Psoas muscle (tissue), 8 donors: ENCODE measurements around the gene BST1. TPM values are rescaled to one million over a fixed set of nuclear protein-coding genes. Genes with fewer than 3 reads are reported as not detected.

ENCODE experiments used
- ATAC-seq, 4 donors: fragments of 200-7000 bp; cut with Tn5 transposase; one replicate each; pipeline ENCODE4 v1.9.1; 2020; ENCODE audit warnings: moderate library complexity in 3 of 4, mild to moderate bottlenecking in 2 of 4
- DNase-seq, 2 donors: peaks; one replicate each; pipeline ENCODE4 v3.0.0-alpha.2; 2020
- H3K27ac ChIP-seq: fragments of 200-600 bp; one replicate; pipeline ENCODE4 v1.8.0; 2022
- H3K27me3 ChIP-seq, 3 donors: fragments of 200-600 bp in 1 of 3; one replicate each; pipeline versions ENCODE4 v1.6.1 to v1.8.0; 2013 to 2022; ENCODE audit warnings: low read length in 2 of 3, mild to moderate bottlenecking in 2 of 3, moderate library complexity in 1 of 3; ENCODE audit not compliant: insufficient read depth in 3 of 3
- H3K36me3 ChIP-seq, 2 donors: fragments of 200-600 bp in 1 of 2; one replicate each; pipeline versions ENCODE4 v1.6.1 to v1.8.0; 2013 to 2022; ENCODE audit warnings: low read depth in 1 of 2, mild to moderate bottlenecking in 1 of 2, moderate library complexity in 1 of 2; ENCODE audit not compliant: insufficient read depth in 1 of 2
- H3K4me1 ChIP-seq: fragments of 200-600 bp; one replicate; pipeline ENCODE4 v1.8.0; 2022
- H3K4me3 ChIP-seq: fragments of 200-600 bp; one replicate; pipeline ENCODE4 v1.8.0; 2022; ENCODE audit warnings: mild to moderate bottlenecking
- H3K9me3 ChIP-seq: fragments of 200-600 bp; one replicate; pipeline ENCODE4 v1.8.0; 2022
- WGBS, 3 donors: extraction: QIAGEN DNeasy Blood & Tissue Kit; methylation state at CpG; one replicate each; pipeline versions ENCODE4 v1.1.6 to v1.1.7; 2013; 5-methylcytosine and 5-hydroxymethylcytosine counted together
- intact Hi-C, 2 donors: fragments of 100-400 bp; cut with DNase I; formaldehyde crosslinking; loops; one replicate each; pipeline versions ENCODE4 v1.11.0 to v1.14.2; 2022
- polyA plus RNA-seq, 3 donors: library from polyadenylated mRNA; stranded (reverse); fragments of 200-250 nt; gene quantifications; one replicate each; pipeline ENCODE4 v1.2.3, GENCODE V29; 2013
- total RNA-seq, 4 donors: library from RNA; stranded (reverse); fragmentation: NEBNext Ultra II Directional in 2 of 4; extraction: Animal tissue kit (Norgen Biotek cat#: 25700) in 2 of 4; gene quantifications; one replicate each; pipeline versions ENCODE4 v1.2.1 to v1.2.4, GENCODE V29; 2021 to 2023
- TF ChIP-seq, protein P1 (sequence below): fragments of 200-600 bp; IDR thresholded peaks from one replicate; pipeline ENCODE4 v1.8.0; 2022; ENCODE audit warnings: antibody characterized with exemption
- donor health status: healthy with polysubstance abuse.
- donor health status: DM: no; HTN: no; CAD: no; lungs with moderate emphysema.
- donor health status: Bipolar disorder and iron deficiency.
- donor health status: healthy.
- donor health status: DM: yes; HTN: yes; CAD: no.
- donor health status: DM: no; HTN: no; CAD: no.
- donor health status: DM: no; HTN: no; CAD: no.
- donor health status: DM: yes; HTN: yes; CAD: no.

Gene BST1
- total and polyA plus RNA-seq, 7 donors: 0.98 to 2.1 (median 1.3) TPM

- 61 to 72% (median 63%) methylated on average over 6 of the region's 6 CpGs for WGBS, 3 donors
- TF ChIP-seq, protein P1, sequence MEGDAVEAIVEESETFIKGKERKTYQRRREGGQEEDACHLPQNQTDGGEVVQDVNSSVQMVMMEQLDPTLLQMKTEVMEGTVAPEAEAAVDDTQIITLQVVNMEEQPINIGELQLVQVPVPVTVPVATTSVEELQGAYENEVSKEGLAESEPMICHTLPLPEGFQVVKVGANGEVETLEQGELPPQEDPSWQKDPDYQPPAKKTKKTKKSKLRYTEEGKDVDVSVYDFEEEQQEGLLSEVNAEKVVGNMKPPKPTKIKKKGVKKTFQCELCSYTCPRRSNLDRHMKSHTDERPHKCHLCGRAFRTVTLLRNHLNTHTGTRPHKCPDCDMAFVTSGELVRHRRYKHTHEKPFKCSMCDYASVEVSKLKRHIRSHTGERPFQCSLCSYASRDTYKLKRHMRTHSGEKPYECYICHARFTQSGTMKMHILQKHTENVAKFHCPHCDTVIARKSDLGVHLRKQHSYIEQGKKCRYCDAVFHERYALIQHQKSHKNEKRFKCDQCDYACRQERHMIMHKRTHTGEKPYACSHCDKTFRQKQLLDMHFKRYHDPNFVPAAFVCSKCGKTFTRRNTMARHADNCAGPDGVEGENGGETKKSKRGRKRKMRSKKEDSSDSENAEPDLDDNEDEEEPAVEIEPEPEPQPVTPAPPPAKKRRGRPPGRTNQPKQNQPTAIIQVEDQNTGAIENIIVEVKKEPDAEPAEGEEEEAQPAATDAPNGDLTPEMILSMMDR: no peak
- Histone ChIP-seq H3K9me3 (no peaks in the 10 kb centered on the region), H3K27ac (no peak overlapping the region), H3K4me3 (no peak overlapping the region), H3K36me3 (peaks cover 0 to 2% of the 10 kb centered on the region in 2 donors), H3K4me1 (no peaks in the 10 kb centered on the region), H3K27me3 (no peaks in the 10 kb centered on the region)
- no peak for DNase-seq
- no peak for ATAC-seq
- intact Hi-C loops: no loop called here
Measured at GRCh38 chr4:15765391-15765790, 62.5 kb downstream of the BST1 start.

- H3K27ac ChIP-seq: no peak overlapping the region
- H3K4me3 ChIP-seq: no peak overlapping the region
- no peaks in the 10 kb centered on the region for H3K9me3 ChIP-seq
- peaks cover 0 to 9% of the 10 kb centered on the region in 2 donors for H3K36me3 ChIP-seq
- TF ChIP-seq, protein P1: no peak
- ATAC-seq (no peak), DNase-seq (no peak)
- WGBS, 3 donors: 51 to 61% (median 58%) methylated on average over 6 of the region's 6 CpGs
- intact Hi-C loops: no loop called here
- no peaks in the 10 kb centered on the region for H3K27me3 ChIP-seq
- H3K4me1 ChIP-seq: no peaks in the 10 kb centered on the region
Measured at GRCh38 chr4:15765910-15766697, 63.2 kb downstream of the BST1 start.

DNA sequence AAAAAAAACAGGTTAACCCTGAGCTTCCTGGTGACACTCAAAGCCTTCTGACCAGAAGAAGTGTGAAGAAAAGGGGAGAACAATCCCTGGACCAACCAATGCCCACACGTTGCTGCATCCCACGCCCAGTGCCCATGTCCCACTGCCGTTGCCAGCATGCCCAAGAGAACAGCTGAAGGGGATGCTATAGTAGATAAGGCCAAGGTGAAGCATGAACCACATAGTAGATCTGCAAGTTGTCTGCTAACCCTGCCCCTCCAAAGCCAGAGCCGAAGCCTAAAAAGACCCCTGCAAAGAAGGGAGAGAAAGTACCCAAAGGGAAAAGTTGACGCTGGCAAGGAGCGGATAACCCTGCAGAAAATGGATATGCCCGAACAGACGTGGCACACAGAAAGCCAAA lies 64.0 kb downstream of the BST1 start:
- H3K27ac ChIP-seq: no peak overlapping the region
- intact Hi-C loops: no loop called here
- no peak overlapping the region for H3K4me3 ChIP-seq
- no peak for DNase-seq
- H3K27me3 ChIP-seq: no peaks in the 10 kb centered on the region
- no peaks in the 10 kb centered on the region for H3K9me3 ChIP-seq
- no peaks in the 10 kb centered on the region for H3K4me1 ChIP-seq
- peaks cover 0 to 10% of the 10 kb centered on the region in 2 donors for H3K36me3 ChIP-seq
- TF ChIP-seq, protein P1: no peak
- 68 to 77% (median 72%) methylated on average over 8 of the region's 8 CpGs for WGBS, 3 donors
- ATAC-seq: no peak

- Histone ChIP-seq H3K27me3 (no peaks in the 10 kb centered on the region), H3K9me3 (no peaks in the 10 kb centered on the region), H3K27ac (no peak overlapping the region), H3K4me1 (no peaks in the 10 kb centered on the region), H3K4me3 (no peak overlapping the region), H3K36me3 (peaks cover 0 to 10% of the 10 kb centered on the region in 2 donors)
- 30 to 59% (median 42%) methylated on average over 2 of the region's 2 CpGs for WGBS, 3 donors
- intact Hi-C loops: no loop called here
- no peak for ATAC-seq
- no peak for DNase-seq
- TF ChIP-seq, protein P1: no peak
Measured at GRCh38 chr4:15769202-15769601, 66.3 kb downstream of the BST1 start.
